NCI-H1436 (cell line): ENCODE results near the gene MMP15.
"Not testable (repeated sequence)": the region's sequence is repeated elsewhere in the genome, so short reads cannot be mapped to it uniquely, and the experiment has no call there.

Source experiments
- DNase-seq: peaks from one replicate; lab custom pipeline; 2025; lab: John Stamatoyannopoulos, UW

Gene MMP15

DNA sequence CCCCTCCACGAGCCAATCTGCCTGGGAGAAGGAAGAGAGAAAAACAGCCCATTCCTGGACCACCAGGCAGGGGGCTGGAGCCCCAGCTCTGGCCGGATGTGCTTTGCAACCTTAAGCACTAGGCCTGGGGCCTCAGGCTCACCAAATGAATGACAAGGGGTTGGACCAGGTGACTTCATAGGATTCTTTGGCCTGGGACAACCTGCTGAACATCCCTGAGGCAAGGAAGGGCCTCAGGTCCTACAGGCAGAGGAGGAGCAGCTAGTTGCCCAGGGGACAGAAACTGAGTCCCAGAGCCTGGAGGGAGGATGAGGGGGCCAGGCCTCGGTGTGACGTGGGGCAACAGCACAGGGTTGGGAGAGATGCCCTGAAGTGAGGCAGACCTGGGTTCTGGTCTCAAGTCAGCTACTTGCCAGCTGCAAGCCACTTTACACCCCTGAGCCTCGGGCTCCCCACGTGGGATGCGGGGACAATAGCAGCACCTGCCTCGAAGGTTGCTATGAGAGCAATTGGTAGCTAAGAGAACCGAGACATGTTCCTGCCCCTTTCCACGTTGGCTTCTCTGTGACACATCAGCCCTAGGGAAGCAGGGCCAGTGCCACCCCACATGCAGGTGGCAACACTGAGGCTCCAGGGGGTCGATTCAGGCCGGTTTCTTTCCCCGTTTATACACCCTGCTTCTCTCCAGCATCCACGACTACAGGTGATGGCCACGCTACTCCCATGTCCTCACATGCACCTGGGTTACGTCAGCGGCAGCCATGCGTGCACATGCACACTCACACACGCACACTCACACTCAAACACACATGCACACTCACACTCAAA lies 61.0 kb downstream of the MMP15 start:
- DNase-seq: peak; percentile 86

GRCh38 chr16:58087209-58087913 lies 61.8 kb downstream of the MMP15 start:
- DNase-seq: no peak

GRCh38 chr16:58088091-58088490 lies 62.5 kb downstream of the MMP15 start:
- no peak for DNase-seq

DNA sequence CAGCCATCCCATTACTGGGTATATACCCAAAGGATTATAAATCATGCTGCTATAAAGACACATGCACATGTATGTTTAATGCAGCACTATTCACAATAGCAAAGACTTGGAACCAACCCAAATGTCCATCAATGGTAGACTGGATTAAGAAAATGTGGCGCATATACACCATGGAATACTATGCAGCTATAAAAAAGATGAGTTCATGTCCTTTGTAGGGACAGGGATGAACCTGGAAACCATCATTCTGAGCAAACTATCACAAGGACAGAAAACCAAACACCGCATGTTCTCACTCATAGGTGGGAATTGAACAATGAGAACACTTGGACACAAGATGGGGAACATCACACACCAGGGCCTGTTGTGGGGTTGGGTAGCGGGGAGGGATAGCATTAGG lies 64.8 kb downstream of the MMP15 start:
- not testable (repeated sequence) for DNase-seq

DNA sequence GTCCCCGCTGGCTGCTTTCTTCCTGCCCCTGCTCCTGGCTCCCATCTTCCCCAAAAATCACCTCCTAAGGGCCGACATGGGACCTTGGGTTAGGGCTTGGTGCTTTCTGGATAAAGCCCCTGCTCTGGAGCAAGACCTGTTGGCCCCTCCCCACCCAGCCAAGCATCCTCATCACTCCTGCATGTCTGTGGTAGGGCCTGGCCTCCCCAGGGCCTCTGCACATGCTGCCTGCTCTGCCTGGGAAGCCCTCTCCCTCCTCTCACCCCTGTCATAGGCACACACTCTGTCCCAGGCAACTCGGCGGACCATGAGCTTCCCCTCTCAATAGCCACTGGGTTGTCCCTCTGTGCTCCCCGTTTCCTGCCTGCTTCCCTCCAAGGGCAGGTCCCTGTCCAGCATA lies 68.5 kb downstream of the MMP15 start:
- no peak for DNase-seq

DNA sequence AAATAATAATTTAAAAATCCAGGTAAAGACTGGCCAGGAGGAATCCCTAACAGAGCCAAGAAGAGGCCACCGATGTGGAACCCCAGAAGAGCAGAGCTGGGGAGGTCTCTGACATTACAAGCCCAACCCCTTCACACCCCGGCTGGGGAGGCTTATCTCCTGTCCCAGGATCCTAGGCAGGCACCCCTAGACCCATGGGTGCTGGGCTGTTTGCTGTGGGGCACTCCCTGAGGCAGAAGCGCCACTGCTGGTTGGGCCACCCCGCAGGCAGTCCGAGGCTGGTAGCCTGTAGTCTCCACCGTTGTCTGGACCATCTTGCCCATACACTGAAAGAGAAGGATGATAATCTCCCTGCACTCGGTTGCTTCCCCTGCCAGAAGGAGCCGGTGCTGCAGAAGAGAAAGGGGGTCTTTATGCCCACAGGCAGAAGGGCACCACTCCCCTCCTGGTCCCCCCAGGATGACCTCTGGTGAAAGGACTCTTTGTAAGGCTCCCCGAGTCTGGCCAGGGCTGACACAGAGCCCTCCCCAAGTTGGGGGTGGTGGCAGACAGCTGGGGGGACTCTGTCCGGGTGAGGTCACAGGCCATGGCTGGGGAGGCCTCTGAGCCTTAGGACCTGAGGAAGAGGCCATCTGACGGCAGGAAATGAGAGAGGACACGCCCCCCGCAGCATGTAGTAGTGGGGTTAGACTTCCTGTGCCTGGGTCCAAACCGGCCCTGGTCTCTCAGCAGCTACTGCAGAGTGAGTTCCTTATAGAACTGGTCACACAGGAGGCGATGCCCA lies 69.4 kb downstream of the MMP15 start:
- DNase-seq: no peak

GRCh38 chr16:58095575-58095960 lies 70.0 kb downstream of the MMP15 start:
- DNase-seq: not testable (repeated sequence)

- no peak for DNase-seq
These were observed 70.7 kb downstream of the MMP15 start for GRCh38 chr16:58096249-58096648.
